NCI-H774 (cell line): Measurements from ENCODE around the gene NEURL1.
"Not testable (repeated sequence)": the region's sequence is repeated elsewhere in the genome, so short reads cannot be mapped to it uniquely, and the experiment has no call there.

Source experiments
- DNase-seq: peaks from one replicate; lab custom pipeline; 2025; lab: John Stamatoyannopoulos, UW

NEURL1 gene

GRCh38 chr10:103493916-103494877 lies 692 bp downstream of the NEURL1 start:
- no peak for DNase-seq

DNA sequence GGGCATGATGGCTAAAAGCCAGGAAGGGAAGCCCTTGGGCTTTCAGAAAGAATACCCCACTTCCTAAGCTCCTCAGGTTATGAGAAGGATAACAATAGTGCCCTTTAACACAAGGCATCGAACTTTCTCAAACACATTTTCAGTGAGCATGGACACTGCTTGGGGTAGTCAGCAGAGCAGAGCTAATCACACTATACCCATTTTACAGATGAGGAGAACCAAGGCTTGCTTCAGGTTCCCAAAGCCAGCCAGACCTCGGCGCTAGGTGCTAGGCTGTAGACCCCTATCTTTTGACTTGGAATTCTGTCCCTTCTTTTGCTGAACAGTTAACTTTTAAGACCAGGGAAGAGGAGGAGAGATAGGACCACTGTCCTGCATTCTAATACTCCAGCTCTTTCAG lies 1.8 kb downstream of the NEURL1 start:
- no peak for DNase-seq

GRCh38 chr10:103497161-103497915 lies 3.8 kb downstream of the NEURL1 start:
- no peak for DNase-seq

DNA sequence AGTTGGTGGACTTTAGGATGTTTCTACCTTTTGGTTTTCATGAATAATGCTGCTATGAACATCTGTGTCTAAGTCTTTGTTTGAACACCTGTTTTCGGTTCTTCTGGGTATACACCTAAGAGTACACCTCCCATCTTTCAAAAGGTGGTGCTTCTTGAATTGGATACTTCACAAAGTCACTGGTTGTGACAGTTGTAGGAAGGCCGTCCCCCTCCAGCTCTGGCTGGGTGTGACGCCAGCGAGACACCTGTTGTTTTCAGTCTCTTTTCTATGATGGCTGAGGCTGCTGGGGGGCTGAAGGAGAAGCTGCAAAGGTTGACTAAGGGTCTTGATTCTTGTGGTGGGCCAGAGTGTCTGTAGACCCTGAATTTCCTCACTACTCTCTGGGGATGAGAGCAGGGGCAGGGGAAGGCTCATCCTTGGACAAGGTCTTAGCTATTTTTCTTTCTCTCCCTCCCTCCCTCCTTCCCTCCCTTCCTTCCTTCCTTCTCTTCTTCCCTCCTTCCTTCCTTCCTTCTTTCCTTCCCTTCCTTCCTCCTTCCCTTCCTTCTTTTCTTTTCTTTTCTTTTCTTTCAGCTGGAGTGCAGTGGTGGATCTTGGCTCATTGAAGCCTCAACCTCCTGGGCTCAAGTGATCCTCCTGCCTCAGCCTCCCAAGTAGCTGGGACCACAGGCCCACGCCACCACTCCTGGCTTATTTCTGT lies 5.6 kb downstream of the NEURL1 start:
- DNase-seq: no peak

GRCh38 chr10:103499881-103500280 lies 6.4 kb downstream of the NEURL1 start:
- no peak for DNase-seq

GRCh38 chr10:103500481-103500880 lies 7.0 kb downstream of the NEURL1 start:
- no peak for DNase-seq

GRCh38 chr10:103501186-103501585 lies 7.7 kb downstream of the NEURL1 start:
- DNase-seq: no peak

DNA sequence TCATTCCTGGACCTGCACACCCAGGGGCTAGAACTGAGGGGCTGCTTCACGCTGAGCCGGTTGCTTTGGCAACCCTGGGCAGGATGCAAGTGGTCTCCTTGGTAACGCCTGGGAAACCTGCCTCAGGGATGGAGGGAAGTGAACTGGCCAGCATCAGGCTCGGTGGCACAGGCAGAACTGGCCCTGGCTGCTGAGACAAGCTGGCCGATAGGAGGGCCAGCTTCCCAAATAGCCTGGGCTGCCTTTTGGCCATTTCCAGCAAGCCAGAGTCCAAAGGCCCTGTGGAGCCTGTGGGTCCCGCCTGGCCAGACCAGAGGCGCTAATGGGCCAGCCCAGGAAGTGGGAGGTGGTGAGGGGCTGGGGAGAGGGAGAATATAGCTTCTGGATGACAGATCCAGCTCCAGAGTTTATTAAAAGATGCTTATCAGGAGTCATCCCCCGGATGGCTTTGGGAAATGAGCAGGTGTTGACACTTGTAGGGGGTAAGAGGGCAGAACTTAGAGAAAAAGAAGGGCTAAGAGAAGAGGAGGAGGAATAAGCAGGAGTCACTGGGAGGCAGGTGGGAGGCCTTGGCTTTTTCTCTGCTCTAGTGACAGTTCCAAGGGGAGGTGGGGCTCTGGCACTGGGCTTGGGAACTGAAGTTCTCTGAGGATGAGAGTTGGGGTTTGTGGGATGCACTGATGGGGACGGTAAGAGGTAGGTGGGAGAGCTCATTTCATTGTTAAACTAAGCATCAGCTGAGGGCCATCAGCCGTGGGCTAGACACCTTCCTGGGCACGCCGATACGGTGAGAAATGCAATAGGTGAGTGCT lies 9.6 kb downstream of the NEURL1 start:
- DNase-seq: no peak

GRCh38 chr10:103503777-103504176 lies 10.3 kb downstream of the NEURL1 start:
- DNase-seq: not testable (repeated sequence)

DNA sequence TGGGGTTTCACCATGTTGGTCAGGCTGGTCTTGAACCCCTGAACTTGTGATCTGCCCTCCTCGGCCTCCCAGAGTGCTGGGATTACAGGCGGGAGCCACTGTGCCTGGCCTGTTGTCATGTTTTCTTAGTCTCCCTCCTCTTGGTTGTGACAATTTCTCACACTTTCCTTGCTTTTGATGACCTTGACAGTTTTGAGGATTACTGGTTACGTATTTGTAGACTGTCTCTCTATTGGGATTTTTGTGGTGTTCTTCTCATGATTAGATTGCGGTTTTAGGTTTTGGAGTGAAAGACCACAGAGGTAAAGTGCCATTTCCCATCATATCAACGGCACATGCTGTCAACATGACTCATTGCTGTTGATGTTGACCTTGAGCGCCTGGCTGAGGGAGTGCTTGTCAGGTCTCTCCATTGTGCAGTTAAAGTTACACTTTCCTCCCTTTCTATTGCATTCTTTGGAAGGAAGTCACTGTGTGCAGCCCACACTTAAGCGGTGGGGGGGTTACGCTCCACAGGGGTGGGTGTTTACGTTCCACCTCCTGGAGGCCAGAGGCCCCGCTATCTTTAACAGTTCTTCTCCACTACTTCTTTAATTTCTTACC lies 10.8 kb downstream of the NEURL1 start:
- no peak for DNase-seq

GRCh38 chr10:103506061-103506460 lies 12.6 kb downstream of the NEURL1 start:
- DNase-seq: no peak

DNA sequence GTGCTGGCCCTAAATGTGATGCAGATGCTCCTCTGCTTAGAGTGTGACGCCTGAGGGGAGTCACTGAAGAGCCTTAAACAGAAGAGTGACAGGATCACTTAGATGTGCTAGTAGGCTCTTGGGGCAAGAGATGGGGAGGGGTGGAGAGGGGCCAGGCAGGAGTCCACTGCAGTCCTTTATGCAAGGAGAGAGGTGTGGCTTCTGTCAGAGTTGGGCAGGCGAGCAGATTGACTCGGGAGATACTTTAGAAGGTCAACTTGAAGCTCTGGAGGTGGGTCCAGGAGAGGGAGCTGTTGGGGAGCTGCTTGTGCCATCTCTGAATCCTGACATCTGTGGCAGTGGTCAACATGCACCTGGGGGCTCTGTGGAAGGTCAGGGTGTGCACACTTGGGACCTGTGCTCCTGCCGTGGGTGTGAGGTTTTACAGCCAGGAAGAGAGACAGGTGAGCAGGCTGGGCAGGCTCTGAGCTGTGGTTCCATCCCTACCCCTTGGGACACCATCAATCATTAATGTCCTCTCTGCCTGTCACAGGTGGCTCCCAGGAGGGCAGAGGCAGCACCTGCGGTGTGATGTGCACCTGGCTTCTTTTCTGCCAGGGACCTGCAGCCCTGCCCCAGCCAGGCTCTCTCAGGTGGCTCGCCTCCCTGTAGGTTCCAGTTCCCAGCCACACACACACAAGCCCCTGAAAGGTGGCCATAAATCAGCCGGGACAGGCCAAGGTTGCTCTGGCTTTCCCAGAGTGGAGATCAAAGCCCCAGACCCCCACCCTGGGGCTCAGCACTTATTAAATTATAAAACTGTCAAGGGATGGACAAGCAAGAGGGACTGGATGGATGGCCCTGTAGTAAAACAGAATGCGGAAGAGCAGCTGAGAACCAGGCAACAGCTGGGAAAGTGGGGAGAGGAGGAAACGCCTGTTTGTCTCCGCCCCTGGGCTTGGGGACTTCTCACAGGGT lies 14.0 kb downstream of the NEURL1 start:
- DNase-seq: peak; percentile 36

GRCh38 chr10:103510046-103510685 lies 16.7 kb downstream of the NEURL1 start:
- DNase-seq: no peak

DNA sequence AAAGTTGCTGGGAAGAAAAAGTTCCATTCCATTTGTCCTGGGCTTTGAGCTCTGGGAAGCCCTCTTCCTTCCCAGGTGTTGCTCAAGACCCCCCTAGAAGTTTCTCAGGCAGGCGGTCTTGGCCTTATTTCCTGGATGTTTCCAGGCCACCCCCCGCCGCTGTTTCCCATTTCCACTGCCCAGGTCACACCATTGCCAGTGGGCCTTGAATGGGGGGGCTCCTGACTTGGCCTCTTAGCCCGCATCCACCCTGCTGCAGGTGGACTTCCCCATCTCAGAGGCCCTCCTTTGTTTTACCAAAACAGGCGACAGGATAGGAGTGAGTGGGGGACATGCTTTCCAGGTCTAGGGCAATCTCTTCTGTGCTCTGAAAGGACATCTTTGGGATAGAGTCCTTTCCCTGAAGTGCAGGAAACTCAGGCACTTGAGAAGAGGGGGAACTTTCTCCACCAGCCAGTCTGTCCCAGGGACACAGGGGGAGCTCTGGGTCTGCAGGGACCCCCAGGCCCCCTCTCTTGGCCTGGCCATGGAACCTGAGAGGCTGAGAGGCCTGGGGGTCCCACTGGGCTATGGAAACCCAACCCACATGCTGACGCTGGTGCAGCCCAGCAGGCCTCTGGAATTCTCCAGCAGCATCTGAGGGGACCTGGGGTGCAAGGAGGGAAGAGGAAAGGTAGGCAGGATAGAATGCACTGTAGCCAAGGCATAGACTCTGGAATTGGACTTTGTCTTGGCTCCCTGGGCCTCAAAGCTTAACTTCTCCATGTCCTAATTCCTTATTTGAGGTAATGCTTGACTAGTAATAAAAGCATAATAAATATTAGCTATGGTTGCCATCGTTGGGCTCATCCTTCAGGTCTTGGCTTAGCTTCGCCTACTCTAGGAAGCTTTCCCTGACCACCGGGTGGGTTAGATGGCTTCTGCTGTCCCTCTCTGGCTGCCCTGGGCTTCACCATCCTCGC lies 17.6 kb downstream of the NEURL1 start:
- DNase-seq: no peak

DNA sequence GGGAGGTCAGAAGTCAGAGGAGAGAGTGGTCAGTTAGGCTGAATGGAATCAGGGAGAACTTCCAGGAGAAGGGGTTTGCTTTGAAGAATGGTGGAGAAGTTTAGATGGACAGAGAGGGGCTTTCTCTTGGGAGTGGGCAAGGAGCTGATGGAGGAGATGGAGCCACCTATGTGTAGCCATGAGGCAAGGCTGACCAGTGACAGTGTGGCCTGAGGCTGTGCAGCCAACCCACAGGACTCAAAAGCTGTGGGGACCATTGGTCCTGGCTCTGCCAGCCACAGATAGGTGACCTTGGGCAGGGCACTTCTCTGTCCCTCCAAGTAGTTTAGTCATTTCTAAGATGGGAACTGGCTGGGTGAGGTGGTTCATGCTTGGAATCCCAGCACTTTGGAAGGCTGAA lies 18.7 kb downstream of the NEURL1 start:
- no peak for DNase-seq

DNA sequence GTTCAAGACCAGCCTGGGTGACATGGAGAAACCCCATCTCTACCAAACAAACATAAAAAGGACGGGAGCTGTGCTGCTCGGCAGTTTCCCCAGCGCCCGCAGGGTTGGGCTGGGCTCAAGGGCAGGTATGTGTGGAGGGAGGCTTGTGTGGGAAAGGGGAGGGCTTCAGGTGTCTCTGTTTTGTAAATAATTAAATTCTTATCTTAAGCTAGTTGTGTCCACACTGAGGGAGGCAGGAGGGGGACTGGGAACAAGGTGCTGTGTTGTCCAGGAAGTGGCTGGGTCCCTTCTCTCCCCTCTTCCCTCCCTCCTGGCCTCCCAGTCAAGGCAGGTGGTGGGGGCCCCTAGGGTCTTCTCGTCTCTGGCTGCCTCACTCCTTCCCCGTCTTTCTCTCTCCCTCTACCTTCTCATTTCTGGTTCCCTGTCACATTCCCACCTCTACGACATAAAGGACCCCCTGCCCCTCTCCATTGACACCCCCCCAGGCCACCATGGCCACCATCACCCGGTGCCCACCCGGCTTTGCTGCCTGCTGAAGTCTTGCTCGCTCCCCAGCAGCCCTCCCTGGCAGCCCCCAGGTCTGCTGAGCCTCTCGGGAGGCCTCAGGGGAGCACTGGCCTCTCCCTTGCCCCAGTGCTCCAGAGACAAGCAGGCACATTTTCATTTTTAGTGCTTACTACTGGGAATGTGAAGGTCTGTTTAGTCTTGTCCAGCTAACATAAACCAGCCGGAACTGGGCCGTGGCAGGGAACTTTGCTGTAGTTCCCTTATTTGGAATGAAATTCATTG lies 19.3 kb downstream of the NEURL1 start:
- no peak for DNase-seq

GRCh38 chr10:103513380-103514060 lies 20.0 kb downstream of the NEURL1 start:
- no peak for DNase-seq
